Stimulated activated naive CD4-positive, alpha-beta T cell (primary cell): ENCODE data around the gene ST6GAL1.

Experiments used
- DNase-seq, 6 experiments: peaks; one replicate each; lab custom pipeline; 2025; lab: John Stamatoyannopoulos, UW

Gene ST6GAL1

DNA sequence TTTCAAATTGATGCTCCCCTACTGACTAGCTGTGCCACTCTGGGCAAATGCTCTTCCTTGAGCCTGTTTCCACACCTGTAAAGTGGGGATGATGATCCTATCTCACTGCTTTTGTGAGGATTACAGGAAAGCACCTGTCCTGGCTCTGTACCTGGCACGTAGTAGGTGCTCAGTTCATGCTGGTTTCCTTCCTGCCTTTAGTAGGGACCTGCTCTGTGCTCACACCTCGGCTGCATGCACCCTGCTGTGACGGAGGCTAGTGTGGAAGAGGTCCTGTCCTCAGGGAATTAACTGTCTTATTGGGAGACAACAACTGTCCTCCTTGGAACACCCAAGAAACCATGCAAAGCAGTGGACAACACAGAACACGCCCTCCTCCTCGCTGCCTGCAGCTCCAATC, 147.2 kb downstream of the ST6GAL1 start:
- no peak for DNase-seq

DNA sequence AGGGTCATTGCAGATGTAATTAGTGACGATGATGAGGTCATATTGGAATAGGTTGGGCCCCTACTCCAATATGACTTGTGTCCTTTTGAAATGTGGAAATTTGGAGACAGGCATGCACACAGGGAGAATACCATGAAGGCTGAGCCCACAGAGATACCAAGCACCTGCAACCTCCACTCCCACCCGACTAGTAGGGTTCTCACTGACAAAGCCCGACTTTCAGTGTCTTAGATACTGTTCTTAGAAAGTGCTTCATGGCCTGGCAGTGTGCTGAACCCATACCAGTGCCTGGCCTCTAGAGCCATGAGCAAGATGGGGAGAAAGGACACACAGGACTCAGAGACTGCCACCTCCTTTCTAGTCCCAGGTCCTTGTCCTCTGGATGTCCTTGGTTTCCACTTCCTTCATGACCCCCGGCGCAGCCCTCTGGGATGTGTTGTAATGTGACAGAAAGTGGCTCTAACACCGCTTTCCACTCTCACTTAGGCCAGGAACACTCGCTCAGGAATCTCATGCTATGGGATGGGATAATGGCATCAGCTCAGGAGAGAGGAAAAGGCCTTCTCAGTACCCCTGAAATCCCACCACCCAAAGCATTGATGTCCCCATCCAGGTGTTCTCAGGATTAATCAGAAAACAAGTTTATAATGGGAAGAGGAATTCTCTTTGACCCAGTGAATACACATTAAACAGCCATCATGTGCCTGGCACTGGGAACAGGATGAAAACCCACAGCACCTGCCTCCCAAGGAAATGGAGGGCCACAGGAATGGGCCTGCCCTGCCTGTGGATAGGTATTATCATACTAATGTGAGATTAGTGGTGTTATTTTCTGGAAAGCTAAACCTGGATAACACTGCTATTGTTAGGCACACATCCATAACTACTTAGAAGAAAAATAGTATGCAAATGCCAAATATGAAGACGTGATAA, 149.0 kb downstream of the ST6GAL1 start:
- DNase-seq, result no peak

- no peak for DNase-seq
These were observed 150.6 kb downstream of the ST6GAL1 start for GRCh38 chr3:187080799-187081450.

- DNase-seq, result no peak
These were observed 152.5 kb downstream of the ST6GAL1 start for GRCh38 chr3:187082758-187083375.

DNA sequence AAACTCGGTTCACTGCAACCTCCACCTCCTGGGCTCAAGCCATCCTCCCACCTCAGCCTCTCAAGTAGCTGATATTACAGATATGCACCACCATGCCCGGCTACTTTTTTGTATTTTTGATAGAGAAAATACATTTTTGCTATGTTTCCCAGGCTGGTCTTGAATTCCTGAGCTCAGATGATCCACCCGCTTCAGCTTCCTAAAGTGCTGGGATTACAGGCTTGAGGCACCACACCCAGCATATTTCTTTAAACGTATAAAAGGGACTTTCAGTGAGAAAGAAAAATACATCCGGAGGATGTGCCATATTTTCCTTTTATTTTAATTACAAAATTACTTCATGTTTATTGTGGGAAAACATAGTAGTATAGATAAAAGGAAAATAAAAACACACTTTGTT, 153.8 kb downstream of the ST6GAL1 start:
- DNase-seq, result no peak

DNA sequence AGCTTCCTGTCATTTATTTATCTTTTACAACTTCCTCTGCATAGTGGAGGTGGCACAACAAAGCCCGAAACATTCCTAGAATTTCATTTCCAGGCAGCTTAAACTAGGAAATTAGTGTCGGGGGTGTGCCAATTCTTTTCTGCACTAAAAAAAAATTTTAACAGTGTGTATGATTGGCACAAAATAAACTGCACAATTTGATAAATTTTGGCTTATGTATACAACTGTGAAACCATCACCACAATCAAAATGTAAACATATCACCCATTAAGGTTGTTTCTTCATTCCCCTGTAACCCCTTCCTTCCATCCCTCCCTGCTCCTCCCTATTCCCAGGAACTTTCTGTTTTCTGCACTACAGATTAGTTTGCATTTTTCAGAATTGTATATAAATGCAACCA, 154.3 kb downstream of the ST6GAL1 start:
- DNase-seq, result no peak

GRCh38 chr3:187085021-187085666, 154.8 kb downstream of the ST6GAL1 start:
- no peak for DNase-seq

GRCh38 chr3:187085933-187086332, 155.6 kb downstream of the ST6GAL1 start:
- no peak for DNase-seq

GRCh38 chr3:187086831-187087230, 156.5 kb downstream of the ST6GAL1 start:
- DNase-seq, result no peak

DNA sequence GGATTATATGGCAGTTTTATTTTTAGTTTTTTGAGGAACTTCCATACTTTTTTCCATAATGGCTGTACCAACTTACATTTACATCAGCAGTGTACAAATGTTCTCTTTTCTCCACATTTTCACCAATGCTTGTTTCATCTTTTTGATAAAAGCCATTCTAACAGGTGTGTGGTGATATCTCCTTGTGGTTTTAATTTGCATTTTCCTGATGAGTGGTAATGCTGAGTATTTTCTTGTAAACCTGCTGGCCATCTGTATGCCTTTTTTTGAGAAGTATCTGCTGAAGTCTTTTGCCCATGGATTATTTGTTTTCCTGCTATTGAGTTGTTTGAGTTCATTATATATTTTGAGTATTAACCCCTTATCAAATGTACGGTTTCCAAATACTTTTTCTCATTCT, 158.4 kb downstream of the ST6GAL1 start:
- DNase-seq, result no peak

DNA sequence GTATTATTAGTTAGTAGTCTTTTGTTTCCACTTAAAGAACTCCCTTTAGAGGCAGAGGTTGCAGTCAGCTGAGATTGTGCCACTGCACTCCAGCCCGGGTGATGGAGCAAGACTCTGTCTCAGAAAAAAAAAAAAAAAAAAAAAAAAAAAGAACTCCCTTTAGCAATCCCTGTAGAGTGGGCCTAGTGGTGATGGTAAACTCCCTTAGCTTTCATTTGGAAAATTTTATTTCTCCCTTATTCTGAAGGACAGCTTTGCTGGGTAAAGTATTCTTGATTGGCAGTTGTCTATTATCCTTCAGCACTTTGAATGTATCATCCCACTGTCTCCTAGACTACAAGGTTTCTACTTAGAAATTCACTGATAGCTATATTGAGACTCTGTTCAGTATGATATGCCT, 163.0 kb downstream of the ST6GAL1 start:
- DNase-seq, result no peak

GRCh38 chr3:187098923-187099512, 168.7 kb downstream of the ST6GAL1 start:
- DNase-seq, result no peak

- DNase-seq, result peak in 5 of 6 experiments; percentile 11 to 47 (median 43)
These were observed 171.1 kb downstream of the ST6GAL1 start for GRCh38 chr3:187101184-187102072.

DNA sequence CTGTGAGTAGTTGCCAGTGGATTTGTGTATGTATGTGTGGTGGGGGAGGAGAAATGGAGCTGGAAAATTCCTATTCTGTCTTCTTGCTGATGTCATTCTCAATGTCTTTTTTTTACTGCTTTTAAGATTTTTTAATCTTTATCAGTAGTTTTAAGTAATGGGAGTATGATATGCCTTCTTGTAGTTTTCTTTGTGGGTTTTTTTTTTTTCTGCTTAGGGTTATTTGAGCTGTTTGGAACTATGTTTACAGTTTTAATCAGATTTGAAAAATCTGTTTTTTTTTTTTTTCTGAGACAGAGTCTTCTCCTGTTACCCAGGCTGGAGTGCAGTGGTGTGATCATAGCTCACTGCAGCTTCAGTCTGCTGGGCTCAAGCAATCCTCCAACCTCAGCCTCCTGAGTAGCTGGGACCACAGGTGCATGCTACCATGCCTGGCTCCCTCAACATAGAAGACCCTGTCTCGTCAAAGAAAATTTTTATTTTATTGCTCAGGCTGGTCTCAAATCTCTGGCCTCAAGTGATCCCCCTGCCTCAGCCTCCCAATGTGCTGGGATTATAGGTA, 171.8 kb downstream of the ST6GAL1 start:
- DNase-seq, result no peak

GRCh38 chr3:187103251-187103650, 172.9 kb downstream of the ST6GAL1 start:
- no peak for DNase-seq

GRCh38 chr3:187104342-187104741, 174.0 kb downstream of the ST6GAL1 start:
- DNase-seq, result no peak

DNA sequence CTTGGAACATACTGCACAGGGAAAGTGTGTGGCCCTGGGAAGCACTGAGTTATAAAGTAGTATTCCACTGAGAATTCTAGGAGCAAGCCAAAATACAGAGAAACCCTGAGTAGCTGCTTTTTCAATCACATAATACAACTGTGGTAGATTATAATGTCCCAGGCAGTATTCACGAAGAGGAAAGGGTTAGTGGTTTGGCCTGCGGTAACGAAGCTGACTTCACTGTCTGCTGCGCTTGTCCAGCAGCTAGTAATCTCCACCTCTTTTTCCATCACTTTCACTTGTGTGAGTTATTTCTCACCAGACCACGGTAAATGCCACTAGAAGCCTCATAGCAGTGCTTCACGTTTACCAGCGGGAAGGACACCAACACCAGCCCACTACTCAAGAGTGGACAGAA, 174.6 kb downstream of the ST6GAL1 start:
- no peak for DNase-seq

DNA sequence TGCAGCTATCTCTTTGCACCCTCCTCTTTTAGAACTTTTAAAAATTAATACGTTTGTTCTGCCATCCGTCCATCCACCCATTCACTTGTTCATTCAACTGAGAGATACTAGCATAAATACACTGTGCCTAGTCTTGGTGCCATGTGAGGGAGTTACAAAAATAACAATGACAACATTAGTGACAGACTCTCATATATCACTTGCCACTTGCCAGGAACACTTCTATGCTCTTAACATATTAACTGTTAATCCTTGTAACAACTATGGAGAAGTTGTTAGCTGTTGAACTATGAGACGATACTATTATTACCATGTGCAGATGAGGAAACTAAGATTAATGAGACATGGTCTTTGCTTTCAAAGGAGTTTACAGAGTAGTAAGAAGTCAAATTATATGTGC, 175.4 kb downstream of the ST6GAL1 start:
- no peak for DNase-seq

DNA sequence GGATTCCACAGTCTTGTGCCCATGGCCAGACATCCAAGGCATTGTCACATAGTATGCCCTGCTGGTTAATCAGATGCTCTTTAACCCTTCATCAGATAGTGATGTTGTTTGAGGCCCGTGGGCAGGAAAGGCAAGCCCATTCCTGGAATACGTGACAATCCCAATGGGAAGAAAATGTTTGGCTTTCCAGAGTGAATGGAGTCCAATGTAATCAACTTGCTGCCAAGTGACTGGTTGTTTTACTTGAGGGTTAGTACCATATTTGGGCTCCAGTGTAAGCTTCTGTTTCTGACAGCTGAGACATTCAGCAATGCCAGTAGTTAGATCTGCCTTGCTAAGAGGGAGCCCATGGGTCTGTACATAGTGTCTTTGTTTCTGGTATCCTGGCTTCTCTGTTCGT, 177.7 kb downstream of the ST6GAL1 start:
- DNase-seq, result no peak

- DNase-seq, result no peak
These were observed 179.8 kb downstream of the ST6GAL1 start for GRCh38 chr3:187110156-187110555.
